CD4-positive, alpha-beta T cell treated with Interleukin-4 for 4 hours (primary cell): ENCODE results near the gene RMND5A.
A peak's percentile ranks its signal among the peaks of the same experiment; 100 is the strongest.
"Not testable (repeated sequence)": the region's sequence is repeated elsewhere in the genome, so short reads cannot be mapped to it uniquely, and the experiment has no call there.

Experiments
- DNase-seq: peaks from one replicate; pipeline ENCODE4 v3.0.0-alpha.2; 2020

RMND5A gene, protein sequence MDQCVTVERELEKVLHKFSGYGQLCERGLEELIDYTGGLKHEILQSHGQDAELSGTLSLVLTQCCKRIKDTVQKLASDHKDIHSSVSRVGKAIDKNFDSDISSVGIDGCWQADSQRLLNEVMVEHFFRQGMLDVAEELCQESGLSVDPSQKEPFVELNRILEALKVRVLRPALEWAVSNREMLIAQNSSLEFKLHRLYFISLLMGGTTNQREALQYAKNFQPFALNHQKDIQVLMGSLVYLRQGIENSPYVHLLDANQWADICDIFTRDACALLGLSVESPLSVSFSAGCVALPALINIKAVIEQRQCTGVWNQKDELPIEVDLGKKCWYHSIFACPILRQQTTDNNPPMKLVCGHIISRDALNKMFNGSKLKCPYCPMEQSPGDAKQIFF

DNA sequence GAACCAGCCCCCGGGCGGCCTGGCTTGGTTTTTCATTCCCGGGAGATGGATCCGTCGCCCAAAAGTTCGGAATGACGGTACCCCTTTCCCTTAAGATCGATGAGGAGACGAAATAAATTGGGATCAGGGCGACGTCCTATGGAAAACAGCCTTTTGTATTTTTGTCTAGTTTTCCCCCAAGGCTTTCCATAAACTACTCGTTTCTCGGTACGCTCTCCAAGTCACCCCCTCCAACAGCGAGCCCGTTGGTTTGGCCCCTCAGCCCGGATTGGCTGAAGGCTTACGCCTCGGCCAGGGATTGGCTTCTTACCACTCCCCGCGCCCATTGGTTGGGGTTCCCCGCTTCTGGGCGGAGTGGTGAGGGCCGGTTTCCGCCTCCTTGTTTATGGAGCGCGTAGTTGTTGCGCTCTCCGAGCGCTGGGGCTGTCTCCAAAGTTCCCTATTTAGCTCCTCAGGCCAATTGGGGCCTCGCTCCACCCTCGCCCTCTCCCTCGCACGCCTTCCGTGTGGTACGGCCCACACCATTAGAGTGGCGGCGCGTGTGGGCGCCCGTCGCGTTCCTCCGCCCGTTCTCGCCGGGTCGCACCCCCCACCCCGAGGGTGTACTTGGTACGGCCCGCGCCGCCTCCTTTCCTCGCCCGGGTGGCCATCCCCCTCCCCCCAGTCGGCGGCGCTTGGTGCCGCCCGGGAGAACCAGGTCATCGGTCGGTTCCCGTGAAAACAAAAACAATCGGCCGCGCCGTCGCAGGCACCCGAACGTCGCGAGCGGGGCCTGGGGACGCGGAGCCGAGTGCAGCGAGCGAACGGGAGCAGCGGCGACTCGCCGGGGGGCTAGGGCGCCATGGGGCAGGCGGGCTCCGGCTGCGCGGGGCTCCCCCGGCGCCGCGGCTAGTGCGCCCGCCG lies at the start of gene RMND5A:
Gene RMND5A (plus strand): TSS at position 655 of the 903 bp plus-strand sequence. CDS start 377 bp downstream, outside the sequence.
- DNase-seq = peak; percentile 97

DNA sequence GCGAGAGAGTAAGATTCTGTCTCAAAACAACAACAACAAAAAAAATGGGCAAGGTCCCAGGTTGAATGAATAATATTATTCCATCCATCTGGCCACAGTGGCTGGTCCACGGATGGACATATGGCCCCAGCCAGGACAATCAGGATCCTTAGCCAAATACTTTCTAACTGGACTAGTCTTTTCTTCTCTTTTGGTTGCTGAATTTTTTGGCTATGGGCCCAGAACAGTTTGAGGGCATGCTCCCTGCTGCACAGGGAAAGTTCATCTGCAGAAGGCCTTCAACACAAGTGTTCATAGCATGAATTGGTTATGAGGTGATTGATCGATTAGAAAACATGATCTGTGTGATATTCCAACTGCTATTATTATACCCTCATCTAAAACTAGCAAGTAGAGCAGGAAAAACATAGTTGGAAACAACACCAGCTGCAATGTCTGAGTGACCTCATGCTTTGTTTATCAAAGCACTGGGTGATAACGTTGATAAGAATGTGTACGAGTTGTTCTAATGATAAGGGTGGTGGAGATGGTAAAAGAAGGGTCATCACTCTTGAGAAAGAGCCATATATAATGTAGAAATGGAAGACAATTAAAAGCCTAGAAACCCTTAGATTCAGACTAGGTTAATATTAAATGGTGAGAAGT lies 48.6 kb upstream of the RMND5A start:
- DNase-seq = no peak

DNA sequence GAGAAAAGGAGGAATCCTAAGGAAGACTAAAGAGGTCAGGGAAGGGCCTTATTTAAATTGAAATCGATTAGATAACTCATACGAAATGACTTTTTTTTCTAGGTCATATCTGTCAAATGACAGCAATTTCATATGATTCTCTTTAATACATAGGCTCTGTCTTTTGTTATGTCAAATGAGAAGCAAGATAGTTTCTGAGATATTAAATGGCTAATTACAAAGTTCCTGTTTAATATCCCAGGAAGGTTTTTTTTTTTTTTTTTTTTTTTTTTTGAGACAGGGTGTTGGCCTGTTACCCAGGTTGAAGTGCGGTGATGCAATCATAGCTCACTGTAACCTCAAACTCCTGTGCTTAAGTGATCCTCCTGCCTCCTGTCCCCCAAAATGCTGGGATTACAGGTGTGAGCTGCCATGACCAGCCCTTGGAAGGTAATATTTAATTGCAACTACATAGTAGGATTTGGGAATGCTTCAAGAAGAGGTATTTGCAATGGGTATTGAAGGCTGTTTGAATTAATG lies 48.0 kb upstream of the RMND5A start:
- DNase-seq = no peak

DNA sequence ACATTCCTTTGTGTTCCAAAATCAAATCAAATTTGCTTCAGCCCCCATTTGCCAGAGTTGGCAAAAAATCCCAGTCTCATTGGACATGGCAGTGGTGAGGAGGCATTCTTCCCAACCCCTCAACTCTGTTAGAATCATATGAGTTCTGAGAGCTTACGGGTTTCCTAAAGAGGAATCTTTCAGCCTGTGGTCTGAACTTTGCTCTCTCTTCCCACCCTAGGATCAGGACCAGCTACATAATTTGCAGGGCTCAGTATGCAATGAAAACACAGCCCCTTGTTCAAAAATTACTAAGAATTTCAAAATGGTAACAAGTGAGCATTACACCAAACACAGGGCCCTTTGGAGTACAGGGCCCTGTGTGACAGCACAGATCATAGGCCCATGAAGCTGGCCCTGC lies 47.1 kb upstream of the RMND5A start:
- no peak for DNase-seq

DNA sequence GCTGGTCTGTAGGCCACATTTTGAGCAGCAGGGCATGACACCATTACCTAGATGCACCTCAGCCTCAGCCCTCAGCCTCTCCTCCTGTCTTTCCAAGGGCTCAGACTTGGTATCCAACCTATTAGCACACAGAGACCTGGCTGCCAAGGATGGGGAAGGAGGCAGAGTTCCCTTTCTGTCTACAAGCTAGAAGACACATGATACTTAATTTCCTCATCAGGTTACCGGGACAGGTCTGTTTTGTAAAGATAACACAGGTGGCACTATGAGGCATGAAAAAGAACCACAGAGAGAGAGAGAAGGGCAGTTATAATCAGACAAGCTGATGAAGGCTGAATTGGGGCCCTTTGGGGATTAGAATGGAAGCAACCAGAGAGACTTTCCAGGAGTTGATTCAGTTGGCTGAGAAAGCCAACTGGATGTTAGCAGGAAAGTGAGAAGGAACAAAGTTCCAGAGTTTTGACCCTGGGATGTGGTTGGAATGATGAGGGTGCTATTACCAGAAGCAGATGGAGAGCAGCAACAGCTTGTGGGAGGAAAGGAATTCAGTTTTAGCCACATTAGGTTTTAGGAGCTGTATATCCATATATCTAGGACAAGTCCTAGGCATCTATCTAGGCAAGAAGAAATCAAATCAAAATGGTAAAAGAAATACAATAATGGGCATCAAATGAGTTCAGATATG lies 46.0 kb upstream of the RMND5A start:
- DNase-seq = no peak

DNA sequence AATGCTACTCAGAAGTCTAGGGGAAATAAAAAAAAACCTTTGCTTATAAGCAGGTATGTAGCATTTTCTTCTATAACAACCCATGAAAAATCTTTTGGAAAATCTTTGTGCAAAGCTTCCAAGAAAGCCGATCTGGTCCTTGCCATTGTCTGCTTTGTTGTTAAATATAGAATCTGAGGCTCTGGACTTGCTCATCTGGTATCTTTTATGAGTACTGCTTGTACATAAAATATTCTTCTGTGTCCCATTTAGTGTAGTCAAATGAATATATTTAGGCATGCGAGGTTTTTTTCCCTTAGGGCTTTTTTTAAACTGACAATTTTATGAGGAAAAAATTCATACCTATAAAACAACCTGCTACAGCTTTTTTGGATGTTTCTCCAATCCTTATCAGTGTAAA lies 45.0 kb upstream of the RMND5A start:
- DNase-seq = no peak

DNA sequence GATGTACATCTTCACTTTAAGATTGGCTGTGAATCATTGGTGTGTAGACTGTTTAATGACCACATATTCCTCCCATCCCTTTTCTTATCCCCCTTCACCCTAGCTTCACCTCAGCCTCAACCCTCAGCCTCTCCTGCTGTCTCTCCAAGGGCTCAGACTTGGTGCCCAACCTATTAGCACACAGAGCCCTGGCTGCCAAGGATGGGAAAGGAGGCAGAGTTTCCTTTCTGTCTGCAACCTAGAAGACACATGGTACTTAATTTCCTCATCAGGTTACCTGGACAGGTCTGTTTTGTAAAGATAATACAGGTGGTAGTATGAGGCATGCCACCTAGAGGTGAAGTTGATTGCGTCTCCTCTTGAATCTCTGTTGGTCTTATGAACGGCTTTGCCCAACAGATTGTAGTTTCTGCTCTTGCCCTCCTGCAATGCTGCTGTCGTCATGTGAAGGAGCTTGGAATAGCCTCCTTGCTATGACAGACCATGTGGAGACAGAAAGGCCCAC lies 44.5 kb upstream of the RMND5A start:
- DNase-seq = peak; percentile 11

DNA sequence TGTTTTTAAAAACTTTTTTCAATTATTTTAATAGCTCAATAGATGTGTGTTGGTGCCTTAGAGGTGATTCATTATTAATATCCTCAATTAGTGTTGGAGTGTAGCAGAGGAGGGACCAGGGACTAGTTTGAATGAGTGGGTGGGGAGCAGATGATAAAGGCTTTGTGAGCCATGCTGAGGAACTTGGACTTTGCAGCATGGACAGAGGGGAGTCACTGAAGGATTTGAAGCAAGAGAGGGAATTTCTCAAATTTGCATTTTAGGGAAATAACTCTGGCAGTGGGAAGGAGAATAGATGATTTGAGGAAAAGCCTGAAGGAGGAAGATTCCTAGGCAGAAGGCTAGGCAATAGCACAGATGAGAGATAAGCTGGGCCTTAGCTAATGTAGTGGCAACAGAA lies 42.3 kb upstream of the RMND5A start:
- no peak for DNase-seq

DNA sequence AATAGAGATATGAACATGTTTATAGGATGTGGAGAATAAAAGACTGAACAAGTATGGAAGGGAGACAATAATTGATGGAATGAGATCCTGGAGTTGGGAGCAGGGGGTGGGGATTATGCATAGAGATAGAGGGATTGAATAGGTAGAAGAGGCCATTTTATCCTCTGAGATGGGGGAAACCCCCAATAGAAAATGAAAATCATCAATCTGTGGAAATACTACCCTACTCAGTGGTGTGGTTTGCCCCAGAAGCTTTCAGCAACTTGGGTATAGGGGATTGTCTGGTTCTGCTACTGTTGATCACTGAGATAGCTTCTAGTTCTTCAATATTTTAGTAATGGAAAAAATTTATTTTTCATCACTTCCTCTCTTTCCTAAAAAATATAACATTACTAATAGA lies 41.1 kb upstream of the RMND5A start:
- no peak for DNase-seq

DNA sequence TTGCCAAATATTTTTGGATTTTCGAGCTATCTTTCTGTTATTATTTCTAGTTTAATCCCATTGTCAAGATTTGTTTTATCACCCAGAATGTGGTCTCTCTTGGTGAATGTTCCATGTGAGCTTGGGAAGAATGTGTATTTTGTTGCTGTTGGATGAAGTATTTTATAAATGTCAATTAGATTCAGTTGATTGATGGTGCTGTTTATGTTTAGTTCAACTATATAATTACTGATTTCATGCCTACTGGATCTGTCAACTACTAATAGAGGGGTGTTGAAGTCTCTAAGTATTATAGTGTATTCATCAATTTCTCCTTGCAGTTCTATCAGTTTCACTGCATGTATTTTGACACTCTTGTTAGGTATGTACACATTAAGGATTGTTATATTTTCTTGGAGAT lies 34.7 kb upstream of the RMND5A start:
- DNase-seq = no peak

DNA sequence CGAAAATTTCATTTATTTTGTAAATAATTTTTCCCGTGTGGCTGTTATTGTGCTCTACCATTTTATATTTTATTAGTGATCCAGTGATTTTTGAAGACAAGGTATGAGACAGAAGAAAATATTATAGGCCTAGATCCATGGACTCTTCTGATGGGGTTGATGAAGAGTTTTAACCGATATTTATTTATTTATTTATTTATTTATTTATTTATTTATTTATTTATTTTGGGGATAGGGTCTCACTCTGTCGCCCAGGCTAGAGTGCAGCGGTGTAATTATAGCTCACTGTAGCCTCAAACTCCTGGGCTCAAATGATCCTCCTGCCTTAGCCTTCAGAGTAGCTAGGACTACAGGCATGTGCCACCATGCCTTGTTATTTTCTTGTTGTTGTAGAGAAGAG lies 33.6 kb upstream of the RMND5A start:
- no peak for DNase-seq

DNA sequence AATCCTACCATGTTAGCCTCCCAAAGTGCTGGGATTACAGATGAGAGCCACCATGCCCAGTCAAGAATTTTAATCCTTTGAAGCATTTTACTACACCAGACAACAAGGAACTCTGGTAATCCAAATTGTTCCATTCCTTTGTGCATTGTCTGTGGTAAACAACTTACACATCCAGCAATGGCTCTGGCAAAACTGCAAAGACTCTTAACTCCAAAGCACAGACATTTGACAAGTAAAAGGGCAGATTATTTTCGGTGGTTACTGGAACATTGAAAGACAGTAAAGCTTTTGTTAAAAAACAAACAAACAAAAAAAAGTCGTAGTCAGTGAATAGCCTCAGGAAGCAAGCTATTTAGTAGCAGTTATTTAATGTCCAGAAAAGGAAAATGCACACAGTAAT lies 33.2 kb upstream of the RMND5A start:
- DNase-seq = no peak

DNA sequence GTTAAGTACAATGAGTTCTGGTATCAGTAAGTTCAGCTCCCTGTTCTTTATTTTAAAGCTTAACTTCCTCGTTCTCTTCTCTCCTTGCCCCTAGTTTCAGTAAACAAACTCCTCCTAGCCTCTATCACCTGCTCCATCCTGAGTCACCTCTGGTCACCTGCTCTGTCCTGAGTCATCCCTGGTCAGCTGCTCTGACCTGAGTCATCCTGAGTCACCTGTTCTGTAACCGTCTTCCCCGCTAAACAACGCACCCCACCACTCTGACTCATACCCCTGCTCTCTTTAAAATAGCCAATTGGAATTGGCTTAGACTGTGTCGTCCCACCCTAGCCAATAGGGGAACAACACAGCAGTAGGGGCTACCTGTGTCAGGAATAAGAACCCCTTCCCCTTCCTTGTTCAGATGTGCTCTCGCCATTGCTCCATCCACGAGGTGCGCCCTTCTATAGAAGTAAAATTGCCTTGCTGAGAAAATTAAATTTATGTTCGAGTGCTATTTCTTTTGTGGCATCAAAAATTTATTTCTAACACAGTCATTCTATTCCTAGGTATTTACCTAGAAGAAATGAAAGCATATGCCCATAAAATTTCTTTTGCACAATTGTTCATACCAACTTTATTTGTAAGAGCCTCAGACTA lies 24.9 kb upstream of the RMND5A start:
- DNase-seq = no peak

DNA sequence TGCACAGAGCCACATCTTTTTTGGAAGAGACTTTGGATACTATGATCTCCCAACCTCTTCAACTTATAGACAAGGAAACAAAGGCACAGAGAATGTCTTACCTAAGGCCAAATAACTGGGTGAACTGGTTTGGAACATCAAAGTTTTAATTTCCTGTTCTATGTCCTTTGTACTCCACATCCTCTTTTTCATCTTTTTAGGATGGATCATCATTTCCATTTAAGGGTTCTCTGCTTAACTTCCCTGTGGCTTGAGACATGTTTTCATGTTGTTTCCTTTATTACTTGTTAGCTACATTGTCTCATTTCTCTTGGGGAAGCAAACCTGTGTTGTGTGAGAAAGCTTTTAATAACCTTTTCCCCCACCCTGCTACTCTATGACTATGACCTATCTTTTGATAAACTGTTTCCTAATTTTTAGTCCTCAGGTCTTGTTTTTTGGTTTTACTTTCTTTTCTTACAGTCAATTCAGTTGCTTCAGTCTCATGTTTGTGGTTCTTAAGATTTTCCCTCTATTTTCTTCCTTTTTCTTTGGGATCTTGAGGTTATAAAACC lies 22.5 kb upstream of the RMND5A start:
- DNase-seq = no peak

DNA sequence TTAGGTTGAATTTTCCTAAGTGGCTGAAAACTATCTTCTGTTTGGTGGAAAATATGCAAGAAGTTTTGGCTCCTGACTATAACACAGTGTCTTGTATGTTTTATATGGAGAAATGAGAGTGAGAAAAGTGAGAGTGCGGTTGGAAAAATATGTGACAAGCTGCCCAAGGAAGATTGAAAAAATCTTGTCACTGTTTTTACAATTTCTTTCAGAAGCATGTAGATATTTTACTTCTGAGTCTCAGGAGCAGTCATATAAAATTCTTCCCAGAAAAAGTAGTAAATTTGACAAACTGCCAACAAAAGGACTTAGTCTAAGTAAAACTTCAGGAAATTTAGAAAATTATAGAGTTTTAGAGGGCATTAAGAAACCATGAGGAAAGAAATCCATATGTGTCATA lies 19.4 kb upstream of the RMND5A start:
- no peak for DNase-seq

DNA sequence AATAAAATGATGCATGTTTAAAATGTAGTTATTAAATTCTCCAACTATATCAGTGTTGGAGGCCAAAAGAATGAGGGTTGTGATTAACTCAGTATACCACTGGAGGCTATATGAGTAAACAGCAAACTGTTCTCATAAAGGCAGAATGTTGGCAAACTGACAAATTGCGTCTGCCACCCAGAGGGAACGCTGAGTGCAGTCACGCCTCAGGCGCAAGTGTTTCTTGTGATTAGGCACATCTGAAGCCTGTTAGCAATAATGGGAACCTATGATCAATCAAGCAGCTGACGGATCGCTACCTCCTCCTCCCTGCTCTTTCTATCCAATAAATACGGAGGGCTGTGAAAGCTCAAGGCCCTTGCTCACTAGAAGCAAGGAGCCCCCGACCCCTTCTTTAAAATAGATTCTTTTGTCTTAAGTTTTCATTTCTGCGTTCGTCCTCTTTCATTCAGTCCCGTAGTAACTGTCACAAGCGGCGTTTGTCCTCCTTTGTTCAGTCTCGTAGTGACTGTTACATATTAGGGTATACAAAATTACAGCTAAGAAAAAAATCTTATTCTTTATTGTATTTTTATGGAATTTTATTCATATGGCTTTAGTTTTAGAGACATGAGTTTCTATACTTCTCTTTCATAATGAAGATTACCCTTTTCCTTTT lies 16.3 kb upstream of the RMND5A start:
- no peak for DNase-seq

DNA sequence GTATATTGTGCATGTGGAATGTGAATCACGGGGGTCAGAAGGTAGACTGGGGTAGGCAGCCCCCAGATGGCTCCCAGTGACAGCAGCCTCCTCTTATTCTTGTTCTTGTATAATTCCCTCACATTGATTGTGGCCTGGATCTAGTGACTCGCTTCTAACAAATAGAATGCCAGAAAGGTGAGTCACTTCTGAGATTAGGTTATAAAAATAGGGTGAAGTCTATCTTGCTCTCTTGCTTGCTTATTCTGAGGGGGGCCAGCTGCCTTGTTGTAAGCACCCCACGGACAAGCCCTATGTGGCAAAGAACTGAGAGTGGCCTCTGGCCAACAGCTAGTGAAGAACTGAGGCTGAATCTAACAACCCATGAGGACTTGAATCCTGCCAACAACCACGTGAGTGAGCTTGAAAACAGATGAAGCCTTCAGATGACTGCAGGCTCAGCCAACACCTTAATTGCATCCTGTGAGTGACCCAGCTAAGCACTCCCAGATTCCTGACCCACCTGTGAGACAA lies 15.6 kb upstream of the RMND5A start:
- DNase-seq = no peak

DNA sequence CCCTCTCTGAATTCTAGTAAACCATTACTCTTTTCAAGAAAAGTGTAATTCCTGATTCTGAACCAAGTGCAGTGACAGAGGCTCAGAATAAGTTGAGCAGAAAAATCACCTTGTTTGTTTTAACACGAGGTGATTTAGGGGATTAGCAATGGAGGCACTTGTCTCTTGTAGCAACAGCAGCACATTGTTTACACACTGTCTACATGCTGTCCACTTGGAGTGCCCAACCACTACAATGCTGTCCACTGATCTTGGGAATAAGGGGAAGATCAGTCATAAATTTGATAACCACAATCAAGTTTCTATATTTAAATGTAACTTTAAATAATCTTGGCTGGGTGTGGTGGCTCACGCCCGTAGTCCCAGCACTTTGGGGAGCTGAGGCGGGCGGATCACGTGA lies 13.9 kb upstream of the RMND5A start:
- DNase-seq = no peak

DNA sequence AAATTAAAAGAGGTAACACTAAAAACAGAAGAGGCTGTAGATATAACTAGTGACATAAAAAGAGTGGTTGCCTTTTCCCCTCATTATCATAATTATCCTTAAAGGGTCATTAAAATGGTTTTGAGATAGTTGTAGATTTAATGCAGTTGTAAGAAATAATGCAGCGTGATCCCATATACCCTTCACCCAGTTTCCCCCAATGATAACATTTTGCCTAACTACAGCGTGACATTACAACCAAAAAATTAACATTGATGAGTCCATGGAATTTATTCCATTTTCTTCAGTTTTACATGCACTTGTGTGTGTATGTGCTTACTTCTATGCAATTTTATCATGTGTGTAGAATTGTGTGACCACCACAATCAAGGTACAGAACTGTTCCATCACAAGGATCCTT lies 13.2 kb upstream of the RMND5A start:
- DNase-seq = no peak

DNA sequence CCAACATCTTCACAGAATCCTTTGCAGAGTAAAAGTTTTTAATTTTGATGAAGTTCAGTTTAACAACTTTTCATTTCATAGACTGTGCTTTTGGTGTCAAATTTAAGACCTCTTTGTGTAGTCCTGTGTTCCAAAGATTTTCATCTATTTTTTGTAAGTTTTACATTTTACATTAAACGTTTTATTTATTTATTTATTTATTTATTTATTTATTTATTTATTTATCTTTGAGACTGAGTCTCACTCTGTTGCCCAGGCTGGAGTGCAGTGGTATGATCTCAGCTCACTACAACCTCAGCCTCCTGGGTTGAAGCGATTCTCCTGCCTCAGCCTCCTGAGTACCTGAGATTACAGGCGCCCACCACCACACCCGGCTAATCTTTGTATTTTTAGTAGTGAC lies 12.0 kb upstream of the RMND5A start:
- DNase-seq = not testable (repeated sequence)
